CD8-positive, alpha-beta memory T cell (primary cell): ENCODE data around the gene MMAA. TPM values are rescaled to one million over a fixed set of nuclear protein-coding genes. Genes with fewer than 3 reads are reported as not detected.
"Not testable (repeated sequence)": the region's sequence is repeated elsewhere in the genome, so short reads cannot be mapped to it uniquely, and the experiment has no call there.

Source experiments
- CTCF ChIA-PET: fragments of 350-600 bp; sonication (Branson Sonifier 250); formaldehyde crosslinking; loops from one replicate; lab custom pipeline; 2021; ENCODE audit warnings: antibody characterized with exemption; lab: Charles Lee
- POLR2A ChIA-PET: fragments of 350-600 bp; sonication (Branson Sonifier 250); formaldehyde crosslinking; loops from one replicate; lab custom pipeline; 2021; ENCODE audit warnings: antibody characterized with exemption; lab: Charles Lee
- DNase-seq, 5 donors: peaks; one replicate each; pipeline versions ENCODE4 v3.0.0 to v3.0.0-alpha.2; 2020 to 2022; ENCODE audit warnings: mixed read lengths in 1 of 5
- H3K27ac ChIP-seq: one replicate; pipeline ENCODE4 v1.7.0; 2013; ENCODE audit warnings: low read depth, mild to moderate bottlenecking, low read length, moderate library complexity
- H3K27me3 ChIP-seq: 2 replicates; pipeline ENCODE4 v1.7.0; 2013; ENCODE audit warnings: low read length, mild to moderate bottlenecking; ENCODE audit not compliant: insufficient read depth, poor library complexity, severe bottlenecking
- H3K36me3 ChIP-seq: 2 replicates; pipeline ENCODE4 v1.7.0; 2013; ENCODE audit warnings: mild to moderate bottlenecking, low read length, moderate library complexity; ENCODE audit not compliant: insufficient read depth
- H3K4me1 ChIP-seq: 2 replicates; pipeline ENCODE4 v1.7.0; 2013; ENCODE audit warnings: mild to moderate bottlenecking, low read length, moderate library complexity; ENCODE audit not compliant: insufficient read depth
- H3K4me3 ChIP-seq: 2 replicates; pipeline ENCODE4 v1.7.0; 2013; ENCODE audit warnings: mild to moderate bottlenecking, low read length
- H3K9me3 ChIP-seq: 2 replicates; pipeline ENCODE4 v1.7.0; 2013; ENCODE audit warnings: mild to moderate bottlenecking, low read length
- H3K27ac Mint-ChIP-seq, 8 donors: one replicate each; pipeline ENCODE4 v1.8.0; 2020 to 2021; ENCODE audit warnings: mixed read lengths in 8 of 8, mild to moderate bottlenecking in 6 of 8, inconsistent platforms in 3 of 8, moderate library complexity in 3 of 8
- H3K27me3 Mint-ChIP-seq, 2 donors: one replicate each; pipeline ENCODE4 v1.8.0; 2020 to 2021; ENCODE audit warnings: mixed read lengths in 2 of 2, mild to moderate bottlenecking in 1 of 2, moderate library complexity in 1 of 2
- H3K36me3 Mint-ChIP-seq, 3 donors: one replicate each; pipeline ENCODE4 v1.8.0; 2020 to 2021; ENCODE audit warnings: mixed read lengths in 3 of 3, inconsistent platforms in 1 of 3, mild to moderate bottlenecking in 1 of 3
- H3K4me1 Mint-ChIP-seq, 3 donors: one replicate each; pipeline ENCODE4 v1.8.0; 2020 to 2021; ENCODE audit warnings: mixed read lengths in 3 of 3, inconsistent platforms in 1 of 3, mild to moderate bottlenecking in 1 of 3
- H3K4me3 Mint-ChIP-seq, 7 donors: one replicate each; pipeline ENCODE4 v1.8.0; 2020 to 2021; ENCODE audit warnings: mixed read lengths in 7 of 7, mild to moderate bottlenecking in 6 of 7, moderate library complexity in 4 of 7, inconsistent platforms in 2 of 7
- H3K9me3 Mint-ChIP-seq, 5 donors: one replicate each; pipeline ENCODE4 v1.8.0; 2020 to 2022; ENCODE audit warnings: mixed read lengths in 5 of 5, mild to moderate bottlenecking in 3 of 5, moderate library complexity in 2 of 5, inconsistent platforms in 1 of 5
- polyA plus RNA-seq: library from polyadenylated mRNA; unstranded; fragments of 300-500 nt; fragmentation: Illumina TruSeq; gene quantifications from one replicate; pipeline ENCODE4 v1.2.3, GENCODE V29; 2021
- total RNA-seq, 2 experiments: library from RNA; stranded (reverse); gene quantifications; one replicate each; pipeline ENCODE4 v1.2.3, GENCODE V29; 2021

MMAA gene
- total and polyA plus RNA-seq, 3 experiments from 2014 or later: 7.2 to 14.9 (median 13.1) TPM

DNA sequence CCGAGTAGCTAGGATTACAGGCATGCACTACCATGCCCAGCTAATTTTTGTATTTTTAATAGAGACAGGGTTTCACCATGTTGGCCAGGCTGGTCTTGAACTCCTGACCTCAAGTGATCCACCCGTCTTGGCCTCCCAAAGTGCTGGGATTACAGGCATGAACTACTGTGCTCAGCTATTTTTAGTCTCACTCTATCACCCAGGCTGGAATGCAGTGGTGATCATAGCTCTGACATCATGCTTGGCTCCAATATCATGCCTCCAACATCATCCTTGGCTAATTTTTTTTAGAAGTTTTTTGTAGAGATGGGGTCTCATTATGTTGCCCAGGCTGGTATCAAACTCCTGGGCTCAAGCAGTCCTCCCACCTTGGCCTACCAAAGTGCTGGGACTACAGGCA lies 21.1 kb downstream of the MMAA start:
- H3K36me3 Mint-ChIP-seq: peaks cover 4 to 61% (median 29%) of the 10 kb centered on the region in 3 donors
- POLR2A ChIA-PET, H3K4me3 Mint-ChIP-seq, DNase-seq, H3K9me3 ChIP-seq, H3K27me3 ChIP-seq, H3K36me3 ChIP-seq, H3K9me3 Mint-ChIP-seq, CTCF ChIA-PET, H3K4me3 ChIP-seq, H3K27ac Mint-ChIP-seq, H3K27ac ChIP-seq, H3K27me3 Mint-ChIP-seq, H3K4me1 ChIP-seq: not testable (repeated sequence)
- peaks cover 2 to 24% (median 9%) of the 10 kb centered on the region in 3 donors for H3K4me1 Mint-ChIP-seq

DNA sequence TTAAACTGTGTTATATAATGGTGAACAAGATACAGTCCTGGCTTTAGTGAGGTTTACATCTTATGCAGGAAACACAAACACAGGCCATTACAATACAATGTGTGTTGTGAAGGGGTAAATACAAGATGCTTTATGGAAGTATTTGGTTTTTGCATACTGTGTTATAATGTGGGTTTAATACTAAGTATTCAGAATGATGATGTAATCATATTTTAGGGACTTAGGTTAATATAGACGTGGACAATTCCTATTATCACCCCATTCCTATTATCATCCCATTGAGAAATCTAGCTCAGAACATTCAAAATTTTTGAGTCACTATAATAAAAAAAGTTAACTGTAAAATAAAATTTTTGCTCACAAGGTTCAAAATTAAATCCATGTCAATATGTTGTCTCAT lies 24.1 kb downstream of the MMAA start:
- no peak for DNase-seq
- H3K27me3 ChIP-seq: no peaks in the 10 kb centered on the region

DNA sequence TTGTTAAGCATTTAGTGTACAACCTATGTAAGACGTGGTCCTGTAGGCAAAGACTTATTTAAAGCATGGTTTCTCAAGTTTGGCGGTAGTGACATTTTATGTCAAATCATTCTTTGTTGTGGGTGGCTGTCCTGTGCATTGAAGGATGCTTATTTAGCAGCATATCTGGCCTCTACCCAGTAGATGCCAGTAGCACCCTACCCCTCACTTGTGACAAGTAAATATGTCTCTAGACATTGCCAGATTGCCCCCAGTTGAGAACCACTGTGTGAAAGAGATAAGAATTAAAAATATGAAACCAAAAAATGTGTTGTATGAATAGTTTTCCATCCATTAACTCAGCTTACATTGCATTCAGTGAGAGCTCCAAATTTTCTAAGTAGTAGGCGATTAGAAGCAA lies 25.5 kb downstream of the MMAA start:
- Histone ChIP-seq H3K4me1 (no peaks in the 10 kb centered on the region), H3K36me3 (no peaks in the 10 kb centered on the region), H3K9me3 (no peaks in the 10 kb centered on the region), H3K27me3 (no peaks in the 10 kb centered on the region), H3K4me3 (no peak overlapping the region), H3K27ac (no peak overlapping the region)
- Mint-ChIP-seq H3K4me3 (no peak overlapping the region), H3K27ac (peak overlapping the region in 1 of 8 donors; percentile 17), H3K9me3 (no peaks in the 10 kb centered on the region), H3K4me1 (peaks cover 0 to 18% (median 0%) of the 10 kb centered on the region in 3 donors), H3K36me3 (peaks cover 17 to 69% (median 39%) of the 10 kb centered on the region in 3 donors), H3K27me3 (no peaks in the 10 kb centered on the region)
- ChIA-PET POLR2A (no interaction called here), CTCF (no interaction called here)
- no peak for DNase-seq

More for the DNA sequence above, 24.1 kb downstream of the MMAA start:
- ChIA-PET CTCF (interaction anchor here (1.3 kb wide), 2 partner anchors 11 to 15 kb away, joined by 3 to 4 read pairs; no protein-coding TSS in a partner anchor), POLR2A (no interaction called here)
- no peak overlapping the region for H3K27ac ChIP-seq
- H3K9me3 Mint-ChIP-seq: no peaks in the 10 kb centered on the region
- H3K9me3 ChIP-seq: no peaks in the 10 kb centered on the region
- H3K4me1 ChIP-seq: no peaks in the 10 kb centered on the region
- H3K36me3 Mint-ChIP-seq: peaks cover 17 to 79% (median 41%) of the 10 kb centered on the region in 3 donors
- H3K4me3 Mint-ChIP-seq: no peak overlapping the region
- no peak overlapping the region for H3K4me3 ChIP-seq
- peaks cover 0 to 18% (median 2%) of the 10 kb centered on the region in 3 donors for H3K4me1 Mint-ChIP-seq
- no peak overlapping the region for H3K27ac Mint-ChIP-seq
- H3K27me3 Mint-ChIP-seq: no peaks in the 10 kb centered on the region
- no peaks in the 10 kb centered on the region for H3K36me3 ChIP-seq

DNA sequence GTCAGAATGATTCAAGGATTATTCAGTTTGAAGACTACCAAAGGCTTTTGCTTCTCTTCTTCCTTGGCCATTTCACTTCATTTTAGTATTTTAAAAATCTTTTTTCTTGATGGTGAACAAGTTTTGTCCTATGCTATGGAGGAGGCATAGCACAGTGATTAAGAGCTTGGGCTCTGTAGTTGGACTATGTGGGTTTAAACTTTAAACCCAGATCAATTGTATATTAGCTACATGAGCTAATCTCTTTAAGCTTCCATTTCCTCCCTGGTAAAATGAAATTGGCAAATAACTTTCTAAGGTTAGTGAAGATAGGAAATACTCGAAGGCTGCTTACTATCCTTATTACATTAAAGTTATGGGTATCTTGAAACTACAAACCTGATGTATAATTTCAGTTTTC lies 37.0 kb downstream of the MMAA start:
- Mint-ChIP-seq H3K4me1 (no peaks in the 10 kb centered on the region), H3K4me3 (no peak overlapping the region), H3K27me3 (no peaks in the 10 kb centered on the region), H3K36me3 (peaks cover 51 to 80% (median 69%) of the 10 kb centered on the region in 3 donors), H3K9me3 (peaks cover 0 to 17% (median 5%) of the 10 kb centered on the region in 5 donors), H3K27ac (no peak overlapping the region)
- H3K4me3 ChIP-seq: no peak overlapping the region
- POLR2A ChIA-PET: no interaction called here
- CTCF ChIA-PET: no interaction called here
- no peak for DNase-seq
- H3K36me3 ChIP-seq: peaks cover 18% of the 10 kb centered on the region
- H3K4me1 ChIP-seq: no peaks in the 10 kb centered on the region
- H3K9me3 ChIP-seq: no peaks in the 10 kb centered on the region
- no peaks in the 10 kb centered on the region for H3K27me3 ChIP-seq
- H3K27ac ChIP-seq: no peak overlapping the region

DNA sequence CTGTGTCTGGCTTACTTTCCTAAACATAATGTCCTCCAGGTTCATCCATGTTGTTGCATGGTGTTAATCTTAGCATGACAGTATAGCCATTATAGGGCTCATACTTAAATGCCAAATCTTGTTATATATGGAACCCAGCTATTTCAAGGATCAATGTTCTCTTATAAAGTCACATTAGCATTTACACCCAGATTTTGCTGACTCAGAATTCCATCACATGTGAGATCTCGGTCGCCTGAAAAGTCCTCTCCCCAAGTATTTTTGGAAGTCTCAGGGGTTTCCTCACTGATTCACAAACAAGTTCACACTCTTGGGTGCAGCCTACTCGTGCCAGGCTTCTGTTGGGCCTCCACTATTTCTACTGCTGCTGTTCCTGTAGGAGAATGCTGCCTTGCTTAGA lies 40.9 kb downstream of the MMAA start:
- Histone ChIP-seq H3K9me3 (no peaks in the 10 kb centered on the region), H3K4me3 (no peak overlapping the region), H3K36me3 (peaks cover 5% of the 10 kb centered on the region), H3K27ac (no peak overlapping the region), H3K4me1 (no peaks in the 10 kb centered on the region), H3K27me3 (no peaks in the 10 kb centered on the region)
- Mint-ChIP-seq H3K27me3 (no peaks in the 10 kb centered on the region), H3K4me1 (no peaks in the 10 kb centered on the region), H3K27ac (no peak overlapping the region), H3K4me3 (no peak overlapping the region), H3K9me3 (peaks cover 10 to 42% (median 20%) of the 10 kb centered on the region in 5 donors), H3K36me3 (peaks cover 42 to 78% (median 59%) of the 10 kb centered on the region in 3 donors)
- DNase-seq: no peak
- ChIA-PET CTCF (no interaction called here), POLR2A (no interaction called here)

DNA sequence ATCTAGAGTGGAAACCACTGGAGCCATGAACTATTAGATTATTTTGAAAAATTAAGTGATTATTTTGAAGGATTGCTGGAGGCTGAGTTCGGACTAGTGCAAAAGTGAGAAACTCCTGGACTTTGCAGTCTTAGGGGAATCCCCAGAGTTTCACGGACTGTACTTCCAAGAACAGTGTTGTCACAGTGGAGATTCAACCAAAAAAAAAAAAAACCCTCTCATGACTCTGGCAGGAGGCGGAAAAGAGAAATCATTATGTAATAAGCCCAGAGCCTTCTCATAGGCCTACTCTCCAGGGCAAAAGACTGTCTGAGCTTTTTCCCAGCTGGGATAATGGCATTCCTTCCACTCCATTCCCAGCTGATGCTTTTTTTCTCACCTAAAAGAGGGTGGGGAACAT lies 44.0 kb downstream of the MMAA start:
- Mint-ChIP-seq H3K36me3 (peaks cover 23 to 53% (median 31%) of the 10 kb centered on the region in 3 donors), H3K9me3 (peaks cover 22 to 38% (median 26%) of the 10 kb centered on the region in 5 donors), H3K27me3 (no peaks in the 10 kb centered on the region), H3K27ac (no peak overlapping the region), H3K4me1 (no peaks in the 10 kb centered on the region), H3K4me3 (no peak overlapping the region)
- no peaks in the 10 kb centered on the region for H3K9me3 ChIP-seq
- POLR2A ChIA-PET: no interaction called here
- H3K4me1 ChIP-seq: no peaks in the 10 kb centered on the region
- no peaks in the 10 kb centered on the region for H3K36me3 ChIP-seq
- H3K27ac ChIP-seq: no peak overlapping the region
- DNase-seq: no peak
- H3K27me3 ChIP-seq: no peaks in the 10 kb centered on the region
- H3K4me3 ChIP-seq: no peak overlapping the region
- CTCF ChIA-PET: interaction anchor here (0.7 kb wide), 1 partner anchor 43 kb away, joined by 3 read pairs; no protein-coding TSS in a partner anchor

DNA sequence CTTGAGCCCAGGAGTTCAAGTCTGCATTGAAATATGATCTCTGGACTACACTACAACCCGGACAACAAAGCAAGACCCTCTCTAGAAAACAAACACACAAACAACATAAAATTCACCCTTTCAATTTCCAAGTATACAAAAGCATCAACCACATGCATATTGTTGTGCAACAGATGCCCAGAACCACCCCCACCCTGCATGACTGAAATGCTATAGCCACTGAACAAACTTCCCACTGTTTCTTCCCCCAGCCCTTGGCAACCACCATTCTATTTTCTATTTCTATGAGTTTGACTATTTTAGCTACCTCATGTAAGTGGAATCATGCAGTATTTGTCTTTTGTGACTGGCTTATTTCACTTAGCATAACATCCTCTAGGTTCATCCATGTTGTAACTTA lies 46.6 kb downstream of the MMAA start:
- Histone ChIP-seq H3K27me3 (no peaks in the 10 kb centered on the region), H3K4me1 (no peaks in the 10 kb centered on the region), H3K4me3 (no peak overlapping the region), H3K9me3 (no peaks in the 10 kb centered on the region), H3K36me3 (no peaks in the 10 kb centered on the region), H3K27ac (no peak overlapping the region)
- CTCF ChIA-PET: no interaction called here
- POLR2A ChIA-PET: no interaction called here
- no peak for DNase-seq
- H3K9me3 Mint-ChIP-seq: peaks cover 20 to 26% (median 25%) of the 10 kb centered on the region in 5 donors
- no peak overlapping the region for H3K4me3 Mint-ChIP-seq
- no peak overlapping the region for H3K27ac Mint-ChIP-seq
- H3K27me3 Mint-ChIP-seq: peaks cover 0 to 11% of the 10 kb centered on the region in 2 donors
- H3K4me1 Mint-ChIP-seq: no peaks in the 10 kb centered on the region
- H3K36me3 Mint-ChIP-seq: peaks cover 6 to 27% (median 8%) of the 10 kb centered on the region in 3 donors

DNA sequence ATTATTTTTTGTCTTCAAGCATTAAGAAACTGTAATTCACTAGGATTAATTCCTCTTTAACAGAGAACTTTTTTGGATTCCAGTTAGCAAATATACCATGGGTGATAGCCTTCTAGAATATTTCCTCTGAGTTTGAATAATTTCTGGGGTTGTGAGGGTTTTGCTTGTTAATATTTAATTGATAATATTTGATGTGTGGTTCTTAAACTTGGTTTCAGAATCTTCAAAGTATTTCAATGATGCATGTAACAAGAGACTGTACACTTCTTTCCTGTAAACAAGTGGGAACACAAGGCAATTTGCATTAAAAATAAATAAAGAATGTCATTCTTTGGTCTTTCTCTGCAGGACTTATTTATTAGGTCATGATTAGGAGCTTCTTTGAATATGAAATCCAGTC lies 51.2 kb downstream of the MMAA start:
- Mint-ChIP-seq H3K4me3 (no peak overlapping the region), H3K27ac (peak overlapping the region in 1 of 8 donors; percentile 43), H3K36me3 (peaks cover 0 to 5% (median 0%) of the 10 kb centered on the region in 3 donors), H3K4me1 (no peaks in the 10 kb centered on the region), H3K27me3 (peaks cover 0 to 15% of the 10 kb centered on the region in 2 donors), H3K9me3 (peaks cover 0 to 15% (median 6%) of the 10 kb centered on the region in 5 donors)
- no peaks in the 10 kb centered on the region for H3K36me3 ChIP-seq
- H3K27ac ChIP-seq: no peak overlapping the region
- DNase-seq: no peak
- POLR2A ChIA-PET: no interaction called here
- no peaks in the 10 kb centered on the region for H3K27me3 ChIP-seq
- no peak overlapping the region for H3K4me3 ChIP-seq
- no peaks in the 10 kb centered on the region for H3K9me3 ChIP-seq
- H3K4me1 ChIP-seq: no peaks in the 10 kb centered on the region
- CTCF ChIA-PET: no interaction called here
